Measurements from ENCODE around the gene LRRC71.

LRRC71 gene

GRCh38 chr1:156949127-156949526, 28.7 kb downstream of the LRRC71 start:
- Histone ChIP-seq H3K27me3 (ENCODE audit: control insufficient read depth, insufficient read depth, low read length) (no peaks in the 10 kb centered on the region), H3K36me3 (ENCODE audit: control insufficient read depth, insufficient read depth, low read length) (peaks cover 86% of the 10 kb centered on the region), H3K4me3 (ENCODE audit: low read depth, low read length) (no peak overlapping the region), H3K4me1 (ENCODE audit: control insufficient read depth, insufficient read depth, low read length) (no peaks in the 10 kb centered on the region; the same call in 1 of the 2 replicates), H3K9ac (ENCODE audit: low read length) (no peak overlapping the region), H3K27ac (ENCODE audit: low read depth, low read length) (no peak overlapping the region), H3K9me3 (ENCODE audit: control insufficient read depth, insufficient read depth, low read depth, low read length) (no peaks in the 10 kb centered on the region)

GRCh38 chr1:156951371-156951770, 30.9 kb downstream of the LRRC71 start:
- Histone ChIP-seq H3K4me3 (ENCODE audit: low read depth, low read length) (no peak overlapping the region), H3K4me1 (ENCODE audit: control insufficient read depth, insufficient read depth, low read length) (no peaks in the 10 kb centered on the region; the same call in 1 of the 2 replicates), H3K27me3 (ENCODE audit: control insufficient read depth, insufficient read depth, low read length) (no peaks in the 10 kb centered on the region), H3K9me3 (ENCODE audit: control insufficient read depth, insufficient read depth, low read depth, low read length) (no peaks in the 10 kb centered on the region), H3K27ac (ENCODE audit: low read depth, low read length) (no peak overlapping the region), H3K9ac (ENCODE audit: low read length) (no peak overlapping the region), H3K36me3 (ENCODE audit: control insufficient read depth, insufficient read depth, low read length) (peaks cover 86% of the 10 kb centered on the region)

GRCh38 chr1:156953571-156953970, 33.1 kb downstream of the LRRC71 start:
- H3K36me3 ChIP-seq (ENCODE audit: control insufficient read depth, insufficient read depth, low read length): peaks cover 86% of the 10 kb centered on the region
- no peak overlapping the region for H3K27ac ChIP-seq (ENCODE audit: low read depth, low read length)
- no peaks in the 10 kb centered on the region; the same call in 1 of the 2 replicates for H3K4me1 ChIP-seq (ENCODE audit: control insufficient read depth, insufficient read depth, low read length)
- no peak overlapping the region for H3K9ac ChIP-seq (ENCODE audit: low read length)
- H3K9me3 ChIP-seq (ENCODE audit: control insufficient read depth, insufficient read depth, low read depth, low read length): no peaks in the 10 kb centered on the region
- H3K4me3 ChIP-seq (ENCODE audit: low read depth, low read length): no peak overlapping the region
- H3K27me3 ChIP-seq (ENCODE audit: control insufficient read depth, insufficient read depth, low read length): no peaks in the 10 kb centered on the region

- H3K4me1 ChIP-seq (ENCODE audit: control insufficient read depth, insufficient read depth, low read length): no peaks in the 10 kb centered on the region
Measured at GRCh38 chr1:156956333-156956732, 35.9 kb downstream of the LRRC71 start.

GRCh38 chr1:156957634-156958033, 37.2 kb downstream of the LRRC71 start:
- peaks cover 88% of the 10 kb centered on the region for H3K36me3 ChIP-seq (ENCODE audit: control insufficient read depth, insufficient read depth, low read length)
- no peaks in the 10 kb centered on the region for H3K27me3 ChIP-seq (ENCODE audit: control insufficient read depth, insufficient read depth, low read length)
- no peaks in the 10 kb centered on the region for H3K9me3 ChIP-seq (ENCODE audit: control insufficient read depth, insufficient read depth, low read depth, low read length)
- H3K27ac ChIP-seq (ENCODE audit: low read depth, low read length): no peak overlapping the region
- H3K4me1 ChIP-seq (ENCODE audit: control insufficient read depth, insufficient read depth, low read length): no peaks in the 10 kb centered on the region
- H3K4me3 ChIP-seq (ENCODE audit: low read depth, low read length): no peak overlapping the region
- no peak overlapping the region for H3K9ac ChIP-seq (ENCODE audit: low read length)

More at GRCh38 chr1:156956333-156956732, 35.9 kb downstream of the LRRC71 start:
- H3K27ac ChIP-seq (ENCODE audit: low read depth, low read length): no peak overlapping the region
- peaks cover 87% of the 10 kb centered on the region for H3K36me3 ChIP-seq (ENCODE audit: control insufficient read depth, insufficient read depth, low read length)
- no peaks in the 10 kb centered on the region for H3K27me3 ChIP-seq (ENCODE audit: control insufficient read depth, insufficient read depth, low read length)
- H3K9ac ChIP-seq (ENCODE audit: low read length): no peak overlapping the region
- no peak overlapping the region for H3K4me3 ChIP-seq (ENCODE audit: low read depth, low read length)
- H3K9me3 ChIP-seq (ENCODE audit: control insufficient read depth, insufficient read depth, low read depth, low read length): no peaks in the 10 kb centered on the region

- H3K4me1 ChIP-seq (ENCODE audit: control insufficient read depth, insufficient read depth, low read length): no peaks in the 10 kb centered on the region
- no peaks in the 10 kb centered on the region for H3K27me3 ChIP-seq (ENCODE audit: control insufficient read depth, insufficient read depth, low read length)
- no peak overlapping the region for H3K27ac ChIP-seq (ENCODE audit: low read depth, low read length)
- H3K36me3 ChIP-seq (ENCODE audit: control insufficient read depth, insufficient read depth, low read length): peaks cover 87% of the 10 kb centered on the region
- no peak overlapping the region for H3K4me3 ChIP-seq (ENCODE audit: low read depth, low read length)
- no peak overlapping the region for H3K9ac ChIP-seq (ENCODE audit: low read length)
- no peaks in the 10 kb centered on the region for H3K9me3 ChIP-seq (ENCODE audit: control insufficient read depth, insufficient read depth, low read depth, low read length)
Measured at GRCh38 chr1:156958247-156958714, 37.8 kb downstream of the LRRC71 start.

GRCh38 chr1:156959414-156959813, 39.0 kb downstream of the LRRC71 start:
- Histone ChIP-seq H3K9ac (ENCODE audit: low read length) (no peak overlapping the region), H3K36me3 (ENCODE audit: control insufficient read depth, insufficient read depth, low read length) (peaks cover 91% of the 10 kb centered on the region), H3K9me3 (ENCODE audit: control insufficient read depth, insufficient read depth, low read depth, low read length) (no peaks in the 10 kb centered on the region), H3K27me3 (ENCODE audit: control insufficient read depth, insufficient read depth, low read length) (no peaks in the 10 kb centered on the region), H3K4me1 (ENCODE audit: control insufficient read depth, insufficient read depth, low read length) (no peaks in the 10 kb centered on the region), H3K4me3 (ENCODE audit: low read depth, low read length) (no peak overlapping the region), H3K27ac (ENCODE audit: low read depth, low read length) (no peak overlapping the region)

GRCh38 chr1:156959925-156960324, 39.5 kb downstream of the LRRC71 start:
- Histone ChIP-seq H3K27me3 (ENCODE audit: control insufficient read depth, insufficient read depth, low read length) (no peaks in the 10 kb centered on the region), H3K36me3 (ENCODE audit: control insufficient read depth, insufficient read depth, low read length) (peaks cover 86% of the 10 kb centered on the region)

GRCh38 chr1:156961709-156962108, 41.3 kb downstream of the LRRC71 start:
- Histone ChIP-seq H3K27me3 (ENCODE audit: control insufficient read depth, insufficient read depth, low read length) (no peaks in the 10 kb centered on the region), H3K9me3 (ENCODE audit: control insufficient read depth, insufficient read depth, low read depth, low read length) (no peaks in the 10 kb centered on the region), H3K4me3 (ENCODE audit: low read depth, low read length) (no peak overlapping the region), H3K9ac (ENCODE audit: low read length) (no peak overlapping the region), H3K4me1 (ENCODE audit: control insufficient read depth, insufficient read depth, low read length) (no peaks in the 10 kb centered on the region), H3K27ac (ENCODE audit: low read depth, low read length) (no peak overlapping the region), H3K36me3 (ENCODE audit: control insufficient read depth, insufficient read depth, low read length) (peaks cover 81% of the 10 kb centered on the region)

More at GRCh38 chr1:156959925-156960324, 39.5 kb downstream of the LRRC71 start:
- H3K27ac ChIP-seq (ENCODE audit: low read depth, low read length): no peak overlapping the region
- H3K4me3 ChIP-seq (ENCODE audit: low read depth, low read length): no peak overlapping the region
- H3K9me3 ChIP-seq (ENCODE audit: control insufficient read depth, insufficient read depth, low read depth, low read length): no peaks in the 10 kb centered on the region
- H3K9ac ChIP-seq (ENCODE audit: low read length): no peak overlapping the region
- no peaks in the 10 kb centered on the region for H3K4me1 ChIP-seq (ENCODE audit: control insufficient read depth, insufficient read depth, low read length)

- no peak overlapping the region for H3K4me3 ChIP-seq (ENCODE audit: low read depth, low read length)
- H3K9ac ChIP-seq (ENCODE audit: low read length): no peak overlapping the region
- no peaks in the 10 kb centered on the region for H3K4me1 ChIP-seq (ENCODE audit: control insufficient read depth, insufficient read depth, low read length)
- no peaks in the 10 kb centered on the region for H3K9me3 ChIP-seq (ENCODE audit: control insufficient read depth, insufficient read depth, low read depth, low read length)
- H3K27me3 ChIP-seq (ENCODE audit: control insufficient read depth, insufficient read depth, low read length): no peaks in the 10 kb centered on the region
- H3K36me3 ChIP-seq (ENCODE audit: control insufficient read depth, insufficient read depth, low read length): peaks cover 79% of the 10 kb centered on the region
- H3K27ac ChIP-seq (ENCODE audit: low read depth, low read length): no peak overlapping the region
Measured at GRCh38 chr1:156963621-156964020, 43.2 kb downstream of the LRRC71 start.

- H3K27ac ChIP-seq (ENCODE audit: low read depth, low read length): no peak overlapping the region
- no peaks in the 10 kb centered on the region for H3K9me3 ChIP-seq (ENCODE audit: control insufficient read depth, insufficient read depth, low read depth, low read length)
- no peak overlapping the region for H3K9ac ChIP-seq (ENCODE audit: low read length)
- H3K4me1 ChIP-seq (ENCODE audit: control insufficient read depth, insufficient read depth, low read length): no peaks in the 10 kb centered on the region
- no peaks in the 10 kb centered on the region for H3K27me3 ChIP-seq (ENCODE audit: control insufficient read depth, insufficient read depth, low read length)
- peaks cover 79% of the 10 kb centered on the region for H3K36me3 ChIP-seq (ENCODE audit: control insufficient read depth, insufficient read depth, low read length)
- no peak overlapping the region for H3K4me3 ChIP-seq (ENCODE audit: low read depth, low read length)
Measured at GRCh38 chr1:156964441-156964840, 44.0 kb downstream of the LRRC71 start.

GRCh38 chr1:156969496-156969895, 49.1 kb downstream of the LRRC71 start:
- H3K9me3 ChIP-seq (ENCODE audit: control insufficient read depth, insufficient read depth, low read depth, low read length): no peaks in the 10 kb centered on the region
- no peak overlapping the region for H3K4me3 ChIP-seq (ENCODE audit: low read depth, low read length)
- H3K27ac ChIP-seq (ENCODE audit: low read depth, low read length): no peak overlapping the region
- no peaks in the 10 kb centered on the region for H3K27me3 ChIP-seq (ENCODE audit: control insufficient read depth, insufficient read depth, low read length)
- H3K4me1 ChIP-seq (ENCODE audit: control insufficient read depth, insufficient read depth, low read length): peaks cover 8% of the 10 kb centered on the region
- peaks cover 81% of the 10 kb centered on the region for H3K36me3 ChIP-seq (ENCODE audit: control insufficient read depth, insufficient read depth, low read length)
- no peak overlapping the region for H3K9ac ChIP-seq (ENCODE audit: low read length)

All from HUES6 (cell line).